ENCODE data around the gene PIK3R4.

- TF ChIP-seq EP300 (IDR thresholded peaks at IDR 0.05; ENCODE audit: low read depth) (no peak), POLR2AphosphoS5 (IDR thresholded peaks at IDR 0.05) (no peak)
- TF ChIP-seq, protein P1, sequence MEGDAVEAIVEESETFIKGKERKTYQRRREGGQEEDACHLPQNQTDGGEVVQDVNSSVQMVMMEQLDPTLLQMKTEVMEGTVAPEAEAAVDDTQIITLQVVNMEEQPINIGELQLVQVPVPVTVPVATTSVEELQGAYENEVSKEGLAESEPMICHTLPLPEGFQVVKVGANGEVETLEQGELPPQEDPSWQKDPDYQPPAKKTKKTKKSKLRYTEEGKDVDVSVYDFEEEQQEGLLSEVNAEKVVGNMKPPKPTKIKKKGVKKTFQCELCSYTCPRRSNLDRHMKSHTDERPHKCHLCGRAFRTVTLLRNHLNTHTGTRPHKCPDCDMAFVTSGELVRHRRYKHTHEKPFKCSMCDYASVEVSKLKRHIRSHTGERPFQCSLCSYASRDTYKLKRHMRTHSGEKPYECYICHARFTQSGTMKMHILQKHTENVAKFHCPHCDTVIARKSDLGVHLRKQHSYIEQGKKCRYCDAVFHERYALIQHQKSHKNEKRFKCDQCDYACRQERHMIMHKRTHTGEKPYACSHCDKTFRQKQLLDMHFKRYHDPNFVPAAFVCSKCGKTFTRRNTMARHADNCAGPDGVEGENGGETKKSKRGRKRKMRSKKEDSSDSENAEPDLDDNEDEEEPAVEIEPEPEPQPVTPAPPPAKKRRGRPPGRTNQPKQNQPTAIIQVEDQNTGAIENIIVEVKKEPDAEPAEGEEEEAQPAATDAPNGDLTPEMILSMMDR (IDR thresholded peaks at IDR 0.05), result no peak
Measured at GRCh38 chr3:130640027-130640426, 106.6 kb downstream of the PIK3R4 start.
